ENCODE data around the gene TCF7L1. TPM values are rescaled to one million over a fixed set of nuclear protein-coding genes. Genes with fewer than 3 reads are reported as not detected.

The TCF7L1 gene
- total and polyA plus RNA-seq, 2 of the 13 experiments (the other 11 are each of a cell fraction or from before 2014, with no cell fraction given): 0.04 to 0.15 TPM

DNA sequence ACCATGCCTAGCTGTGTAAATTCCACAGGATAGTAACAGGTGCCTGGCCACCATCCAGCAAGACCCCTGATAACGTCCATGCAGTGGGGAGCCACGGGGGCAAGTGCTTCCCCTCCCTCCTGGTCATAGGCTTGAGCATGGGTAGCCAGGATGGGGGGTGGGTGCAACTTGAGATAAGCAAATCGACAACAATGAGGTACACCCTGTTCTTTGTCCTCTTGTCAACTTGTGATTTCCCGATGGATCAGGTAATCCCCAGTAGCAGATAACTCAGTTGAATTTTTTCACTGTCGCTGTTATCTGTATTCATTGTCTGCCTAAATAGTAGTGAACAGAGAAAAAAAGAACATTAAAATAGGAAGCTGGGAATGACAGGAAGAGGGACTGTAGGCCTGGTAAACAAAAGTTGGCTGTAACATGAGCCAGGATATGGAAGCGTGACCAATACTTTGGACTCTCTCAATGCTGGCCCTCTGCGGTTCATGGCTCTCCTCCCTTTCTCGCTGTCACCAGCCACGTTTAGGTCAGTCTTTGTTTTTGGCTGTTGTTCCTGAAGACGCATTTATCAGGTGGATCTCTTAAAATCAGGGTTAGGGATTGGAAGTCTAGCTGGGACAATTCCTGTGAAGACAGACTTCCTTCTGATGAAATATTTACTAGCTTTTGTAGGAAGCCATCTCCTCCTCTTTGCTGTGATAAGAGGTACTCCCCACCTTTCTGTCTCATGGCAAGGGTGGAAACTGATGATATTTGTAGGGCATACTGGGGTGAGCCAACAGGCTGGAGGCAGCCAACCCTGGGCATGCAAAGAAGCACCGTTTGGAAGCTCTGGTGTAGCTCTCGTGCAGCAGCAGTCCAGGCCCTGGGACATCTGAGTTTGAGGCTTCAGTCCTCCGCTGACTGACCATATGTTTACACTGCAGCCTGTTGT, 42.4 kb downstream of the TCF7L1 start (continued):
- TF ChIP-seq, protein P1, sequence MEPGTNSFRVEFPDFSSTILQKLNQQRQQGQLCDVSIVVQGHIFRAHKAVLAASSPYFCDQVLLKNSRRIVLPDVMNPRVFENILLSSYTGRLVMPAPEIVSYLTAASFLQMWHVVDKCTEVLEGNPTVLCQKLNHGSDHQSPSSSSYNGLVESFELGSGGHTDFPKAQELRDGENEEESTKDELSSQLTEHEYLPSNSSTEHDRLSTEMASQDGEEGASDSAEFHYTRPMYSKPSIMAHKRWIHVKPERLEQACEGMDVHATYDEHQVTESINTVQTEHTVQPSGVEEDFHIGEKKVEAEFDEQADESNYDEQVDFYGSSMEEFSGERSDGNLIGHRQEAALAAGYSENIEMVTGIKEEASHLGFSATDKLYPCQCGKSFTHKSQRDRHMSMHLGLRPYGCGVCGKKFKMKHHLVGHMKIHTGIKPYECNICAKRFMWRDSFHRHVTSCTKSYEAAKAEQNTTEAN (CRISPR knock-in tag; conservative IDR thresholded peaks at IDR 0.05): 0 out of 2 replicates have a peak, but pooled peaks have one; percentile 23
- TF ChIP-seq WIZ (CRISPR knock-in tag; IDR thresholded peaks at IDR 0.05) (peak; percentile 81; the same call in 1 of the 2 replicates), ZMYM3 (CRISPR knock-in tag; IDR thresholded peaks at IDR 0.05) (no peak), MAZ (IDR thresholded peaks at IDR 0.05; ENCODE audit: borderline replicate concordance, low read depth, low read length) (no peak), MAZ (CRISPR knock-in tag; IDR thresholded peaks at IDR 0.05; ENCODE audit: low read depth) (peak; percentile 74; the same call in 1 of the 2 replicates), ZNF652 (CRISPR knock-in tag; IDR thresholded peaks at IDR 0.05; ENCODE audit: borderline replicate concordance, low read depth) (no peak), FOXA3 (CRISPR knock-in tag; IDR thresholded peaks at IDR 0.05) (peak; percentile 80; the same call in 1 of the 2 replicates), KDM5B (CRISPR knock-in tag; IDR thresholded peaks at IDR 0.05; ENCODE audit: borderline replicate concordance) (0 out of 2 replicates have a peak, but pooled peaks have one; percentile 53), THRA (CRISPR knock-in tag; IDR thresholded peaks at IDR 0.05; ENCODE audit: borderline replicate concordance) (peak; percentile 5; the same call in 1 of the 2 replicates), RFX5 (IDR thresholded peaks at IDR 0.05; ENCODE audit: low read depth, low read length) (no peak), ZFAT (CRISPR knock-in tag; conservative IDR thresholded peaks at IDR 0.05) (no peak), TOE1 (CRISPR knock-in tag; IDR thresholded peaks at IDR 0.05) (peak; percentile 54; the same call in 1 of the 2 replicates), ZNF331 (CRISPR knock-in tag; IDR thresholded peaks at IDR 0.05) (peak; percentile 14; the same call in 1 of the 2 replicates), ZNF264 (CRISPR knock-in tag; IDR thresholded peaks at IDR 0.05) (peak; percentile 58; the same call in 1 of the 2 replicates), ZSCAN12 (CRISPR knock-in tag; IDR thresholded peaks at IDR 0.05) (no peak), ZNF570 (CRISPR knock-in tag; IDR thresholded peaks at IDR 0.05; ENCODE audit: borderline replicate concordance) (no peak), ATF7-NPFF (CRISPR knock-in tag; IDR thresholded peaks at IDR 0.05; ENCODE audit: low read depth) (no peak), ZNF232 (CRISPR knock-in tag; IDR thresholded peaks at IDR 0.05; ENCODE audit: borderline replicate concordance) (peak; percentile 44; the same call in 1 of the 2 replicates), TCF7 (IDR thresholded peaks at IDR 0.05; ENCODE audit: low read depth) (no peak)
- TF ChIP-seq, protein P2, sequence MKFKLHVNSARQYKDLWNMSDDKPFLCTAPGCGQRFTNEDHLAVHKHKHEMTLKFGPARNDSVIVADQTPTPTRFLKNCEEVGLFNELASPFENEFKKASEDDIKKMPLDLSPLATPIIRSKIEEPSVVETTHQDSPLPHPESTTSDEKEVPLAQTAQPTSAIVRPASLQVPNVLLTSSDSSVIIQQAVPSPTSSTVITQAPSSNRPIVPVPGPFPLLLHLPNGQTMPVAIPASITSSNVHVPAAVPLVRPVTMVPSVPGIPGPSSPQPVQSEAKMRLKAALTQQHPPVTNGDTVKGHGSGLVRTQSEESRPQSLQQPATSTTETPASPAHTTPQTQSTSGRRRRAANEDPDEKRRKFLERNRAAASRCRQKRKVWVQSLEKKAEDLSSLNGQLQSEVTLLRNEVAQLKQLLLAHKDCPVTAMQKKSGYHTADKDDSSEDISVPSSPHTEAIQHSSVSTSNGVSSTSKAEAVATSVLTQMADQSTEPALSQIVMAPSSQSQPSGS (CRISPR knock-in tag; IDR thresholded peaks at IDR 0.05): no peak
- TF ChIP-seq, protein P3, sequence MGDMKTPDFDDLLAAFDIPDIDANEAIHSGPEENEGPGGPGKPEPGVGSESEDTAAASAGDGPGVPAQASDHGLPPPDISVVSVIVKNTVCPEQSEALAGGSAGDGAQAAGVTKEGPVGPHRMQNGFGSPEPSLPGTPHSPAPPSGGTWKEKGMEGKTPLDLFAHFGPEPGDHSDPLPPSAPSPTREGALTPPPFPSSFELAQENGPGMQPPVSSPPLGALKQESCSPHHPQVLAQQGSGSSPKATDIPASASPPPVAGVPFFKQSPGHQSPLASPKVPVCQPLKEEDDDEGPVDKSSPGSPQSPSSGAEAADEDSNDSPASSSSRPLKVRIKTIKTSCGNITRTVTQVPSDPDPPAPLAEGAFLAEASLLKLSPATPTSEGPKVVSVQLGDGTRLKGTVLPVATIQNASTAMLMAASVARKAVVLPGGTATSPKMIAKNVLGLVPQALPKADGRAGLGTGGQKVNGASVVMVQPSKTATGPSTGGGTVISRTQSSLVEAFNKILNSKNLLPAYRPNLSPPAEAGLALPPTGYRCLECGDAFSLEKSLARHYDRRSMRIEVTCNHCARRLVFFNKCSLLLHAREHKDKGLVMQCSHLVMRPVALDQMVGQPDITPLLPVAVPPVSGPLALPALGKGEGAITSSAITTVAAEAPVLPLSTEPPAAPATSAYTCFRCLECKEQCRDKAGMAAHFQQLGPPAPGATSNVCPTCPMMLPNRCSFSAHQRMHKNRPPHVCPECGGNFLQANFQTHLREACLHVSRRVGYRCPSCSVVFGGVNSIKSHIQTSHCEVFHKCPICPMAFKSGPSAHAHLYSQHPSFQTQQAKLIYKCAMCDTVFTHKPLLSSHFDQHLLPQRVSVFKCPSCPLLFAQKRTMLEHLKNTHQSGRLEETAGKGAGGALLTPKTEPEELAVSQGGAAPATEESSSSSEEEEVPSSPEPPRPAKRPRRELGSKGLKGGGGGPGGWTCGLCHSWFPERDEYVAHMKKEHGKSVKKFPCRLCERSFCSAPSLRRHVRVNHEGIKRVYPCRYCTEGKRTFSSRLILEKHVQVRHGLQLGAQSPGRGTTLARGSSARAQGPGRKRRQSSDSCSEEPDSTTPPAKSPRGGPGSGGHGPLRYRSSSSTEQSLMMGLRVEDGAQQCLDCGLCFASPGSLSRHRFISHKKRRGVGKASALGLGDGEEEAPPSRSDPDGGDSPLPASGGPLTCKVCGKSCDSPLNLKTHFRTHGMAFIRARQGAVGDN (CRISPR knock-in tag; IDR thresholded peaks at IDR 0.05): peak; percentile 33

All from HepG2 (cell line).